GM13976 (cell line): ENCODE data around the gene ZNF532.

Experiments used
- DNase-seq: peaks from one replicate; pipeline ENCODE4 v3.0.0; 2012; ENCODE audit warnings: low spot score
- CTCF ChIP-seq: IDR thresholded peaks from 2 replicates; pipeline ENCODE4 v1.5.1; 2012; ENCODE audit warnings: borderline replicate concordance, mild to moderate bottlenecking; ENCODE audit not compliant: insufficient read depth; ENCODE audit errors: extremely low read depth, missing control alignments, control extremely low read depth
- in situ Hi-C: fragments of 300-500 bp; cut with MboI; formaldehyde crosslinking; loops from one replicate; pipeline ENCODE4 v1.12.0; 2022; ENCODE audit warnings: low sequenced_read_pairs, mixed read lengths, inconsistent platforms; ENCODE audit not compliant: unreplicated experiment

Gene ZNF532

GRCh38 chr18:59001166-59001565, 136.5 kb downstream of the ZNF532 start:
- no peak for DNase-seq
- in situ Hi-C loops: no loop called here
- no peak for TF ChIP-seq CTCF

GRCh38 chr18:59001721-59002120, 137.0 kb downstream of the ZNF532 start:
- in situ Hi-C loops: no loop called here
- no peak for TF ChIP-seq CTCF
- no peak for DNase-seq

GRCh38 chr18:59002974-59003594, 138.4 kb downstream of the ZNF532 start:
- TF ChIP-seq CTCF: no peak
- DNase-seq: no peak

GRCh38 chr18:59005262-59005661, 140.6 kb downstream of the ZNF532 start:
- TF ChIP-seq CTCF: no peak
- in situ Hi-C loops: no loop called here

More at GRCh38 chr18:59002974-59003594, 138.4 kb downstream of the ZNF532 start:
- in situ Hi-C loops: no loop called here

GRCh38 chr18:59006461-59007067, 141.9 kb downstream of the ZNF532 start:
- in situ Hi-C loops: no loop called here
- no peak for TF ChIP-seq CTCF
- DNase-seq: no peak

More at GRCh38 chr18:59005262-59005661, 140.6 kb downstream of the ZNF532 start:
- DNase-seq: no peak

GRCh38 chr18:59008302-59008974, 143.8 kb downstream of the ZNF532 start:
- in situ Hi-C loops: no loop called here
- no peak for DNase-seq
- TF ChIP-seq CTCF: no peak
